Peyer's patch (tissue), 4 donors: Measurements from ENCODE around the gene IGFLR1.

ENCODE experiments used
- POLR2A ChIP-seq, 2 donors: fragments of 450-650 bp; IDR thresholded peaks; one replicate each; pipeline ENCODE4 v1.5.1; 2017; ENCODE audit warnings: antibody characterized with exemption in 2 of 2, mild to moderate bottlenecking in 2 of 2, moderate library complexity in 2 of 2
- TF ChIP-seq, protein P1 (sequence below), 6 experiments: fragments of 450-650 bp in 4 of 6; fragments of 200-600 bp in 2 of 6; sonication (generic) in 1 of 6; IDR thresholded peaks; one replicate each; pipeline ENCODE4 v1.5.1; 2017 to 2019; ENCODE audit warnings: antibody characterized with exemption in 6 of 6, mild to moderate bottlenecking in 3 of 6, moderate library complexity in 1 of 6

DNA sequence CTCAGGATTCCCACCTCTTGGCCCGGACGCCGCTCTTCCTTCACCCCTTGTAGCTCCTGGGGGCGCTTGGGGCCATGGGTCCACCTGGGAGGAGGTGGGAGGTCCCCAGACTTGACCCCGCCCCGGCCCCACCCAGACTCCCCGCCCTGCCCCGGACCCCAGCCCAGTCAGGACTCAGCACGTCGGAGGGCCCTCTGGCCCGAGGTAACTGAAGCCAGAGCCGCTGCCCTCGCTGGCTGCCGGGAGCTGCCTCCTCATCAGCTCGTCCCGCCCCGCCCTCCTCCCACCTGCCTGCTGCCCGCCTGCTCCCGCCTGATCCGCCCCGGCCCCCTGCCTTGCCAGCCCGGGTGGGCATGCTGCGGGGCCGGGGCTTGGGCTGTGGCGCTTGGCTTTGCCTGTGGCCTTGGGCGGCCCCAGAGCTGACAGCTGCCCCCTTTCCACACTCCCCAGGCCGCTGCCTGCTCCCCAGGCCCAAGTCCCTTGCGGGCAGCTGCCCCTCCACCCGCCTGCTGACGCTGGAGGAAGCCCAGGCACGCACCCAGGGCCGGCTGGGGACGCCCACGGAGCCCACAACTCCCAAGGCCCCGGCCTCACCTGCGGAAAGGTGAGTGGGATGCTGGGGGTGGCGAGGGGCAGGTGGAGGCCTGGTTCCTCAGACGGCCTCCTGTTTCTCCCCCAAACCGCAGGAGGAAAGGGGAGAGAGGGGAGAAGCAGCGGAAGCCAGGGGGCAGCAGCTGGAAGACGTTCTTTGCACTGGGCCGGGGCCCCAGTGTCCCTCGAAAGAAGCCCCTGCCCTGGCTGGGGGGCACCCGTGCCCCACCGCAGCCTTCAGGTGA lies 42.5 kb upstream of the IGFLR1 start:
- TF ChIP-seq, protein P1, sequence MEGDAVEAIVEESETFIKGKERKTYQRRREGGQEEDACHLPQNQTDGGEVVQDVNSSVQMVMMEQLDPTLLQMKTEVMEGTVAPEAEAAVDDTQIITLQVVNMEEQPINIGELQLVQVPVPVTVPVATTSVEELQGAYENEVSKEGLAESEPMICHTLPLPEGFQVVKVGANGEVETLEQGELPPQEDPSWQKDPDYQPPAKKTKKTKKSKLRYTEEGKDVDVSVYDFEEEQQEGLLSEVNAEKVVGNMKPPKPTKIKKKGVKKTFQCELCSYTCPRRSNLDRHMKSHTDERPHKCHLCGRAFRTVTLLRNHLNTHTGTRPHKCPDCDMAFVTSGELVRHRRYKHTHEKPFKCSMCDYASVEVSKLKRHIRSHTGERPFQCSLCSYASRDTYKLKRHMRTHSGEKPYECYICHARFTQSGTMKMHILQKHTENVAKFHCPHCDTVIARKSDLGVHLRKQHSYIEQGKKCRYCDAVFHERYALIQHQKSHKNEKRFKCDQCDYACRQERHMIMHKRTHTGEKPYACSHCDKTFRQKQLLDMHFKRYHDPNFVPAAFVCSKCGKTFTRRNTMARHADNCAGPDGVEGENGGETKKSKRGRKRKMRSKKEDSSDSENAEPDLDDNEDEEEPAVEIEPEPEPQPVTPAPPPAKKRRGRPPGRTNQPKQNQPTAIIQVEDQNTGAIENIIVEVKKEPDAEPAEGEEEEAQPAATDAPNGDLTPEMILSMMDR (IDR thresholded peaks at IDR 0.05) = no peak
- no peak for TF ChIP-seq POLR2A (IDR thresholded peaks at IDR 0.05)
